Bronchial epithelial cell (primary cell): ENCODE data around the gene GLRX. TPM values are rescaled to one million over a fixed set of nuclear protein-coding genes. Genes with fewer than 3 reads are reported as not detected.
"Not testable (repeated sequence)": the region's sequence is repeated elsewhere in the genome, so short reads cannot be mapped to it uniquely, and the experiment has no call there.

Experiments
- DNase-seq: peaks from one replicate; pipeline ENCODE4 v3.0.0-alpha.2; 2010; ENCODE audit warnings: low read depth
- FAIRE-seq: peaks from 2 replicates; lab custom pipeline; 2011; peaks lifted over from hg19 to GRCh38; lab: Jason Lieb, UNC
- H3K27me3 ChIP-seq: 2 replicates; pipeline ENCODE4 v1.5.1; 2011; ENCODE audit warnings: low read length; ENCODE audit not compliant: control insufficient read depth, insufficient read depth
- H3K36me3 ChIP-seq: 2 replicates; pipeline ENCODE4 v1.5.1; 2011; ENCODE audit warnings: low read length; ENCODE audit not compliant: control insufficient read depth, insufficient read depth
- H3K4me3 ChIP-seq: 2 replicates; pipeline ENCODE4 v1.5.1; 2011; ENCODE audit warnings: mild to moderate bottlenecking, low read depth, low read length, control low read depth
- total RNA-seq: library from RNA; depleted of rRNA; stranded (reverse); fragments of >200 nt; gene quantifications from 2 replicates; pipeline ENCODE4 v1.2.1, GENCODE V29; 2014
- TF ChIP-seq, protein P1 (sequence below): IDR thresholded peaks from 2 replicates; pipeline ENCODE4 v1.5.1; 2011; ENCODE audit warnings: mild to moderate bottlenecking, moderate library complexity, low read length, control low read depth, inconsistent platforms; ENCODE audit not compliant: insufficient read depth, severe bottlenecking

The GLRX gene
- total RNA-seq, 1 donor from 2014 or later: 8.7 TPM

DNA sequence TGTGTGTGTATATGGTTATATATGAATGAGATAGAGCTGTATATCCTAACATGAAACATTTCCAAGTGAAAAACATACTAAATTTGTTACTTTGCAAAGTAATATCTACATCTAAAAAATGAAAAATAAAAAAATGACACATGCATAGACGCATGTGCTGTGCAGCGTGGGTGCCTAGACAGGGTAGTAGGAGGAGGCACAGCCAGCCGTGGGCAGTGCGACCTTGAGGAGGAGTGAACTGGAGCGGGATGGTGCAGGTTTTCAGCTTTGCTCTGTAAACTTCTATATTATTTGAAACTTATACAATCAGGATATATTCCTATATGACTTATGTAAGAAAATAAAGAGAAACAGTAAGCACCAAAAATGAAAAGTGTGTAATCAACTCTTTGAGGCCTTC is 15.0 kb upstream of the GLRX start:
- no peak for DNase-seq
- no peak for FAIRE-seq
- Histone ChIP-seq H3K36me3 (no peaks in the 10 kb centered on the region), H3K27me3 (no peaks in the 10 kb centered on the region), H3K4me3 (no peak overlapping the region)
- TF ChIP-seq, protein P1, sequence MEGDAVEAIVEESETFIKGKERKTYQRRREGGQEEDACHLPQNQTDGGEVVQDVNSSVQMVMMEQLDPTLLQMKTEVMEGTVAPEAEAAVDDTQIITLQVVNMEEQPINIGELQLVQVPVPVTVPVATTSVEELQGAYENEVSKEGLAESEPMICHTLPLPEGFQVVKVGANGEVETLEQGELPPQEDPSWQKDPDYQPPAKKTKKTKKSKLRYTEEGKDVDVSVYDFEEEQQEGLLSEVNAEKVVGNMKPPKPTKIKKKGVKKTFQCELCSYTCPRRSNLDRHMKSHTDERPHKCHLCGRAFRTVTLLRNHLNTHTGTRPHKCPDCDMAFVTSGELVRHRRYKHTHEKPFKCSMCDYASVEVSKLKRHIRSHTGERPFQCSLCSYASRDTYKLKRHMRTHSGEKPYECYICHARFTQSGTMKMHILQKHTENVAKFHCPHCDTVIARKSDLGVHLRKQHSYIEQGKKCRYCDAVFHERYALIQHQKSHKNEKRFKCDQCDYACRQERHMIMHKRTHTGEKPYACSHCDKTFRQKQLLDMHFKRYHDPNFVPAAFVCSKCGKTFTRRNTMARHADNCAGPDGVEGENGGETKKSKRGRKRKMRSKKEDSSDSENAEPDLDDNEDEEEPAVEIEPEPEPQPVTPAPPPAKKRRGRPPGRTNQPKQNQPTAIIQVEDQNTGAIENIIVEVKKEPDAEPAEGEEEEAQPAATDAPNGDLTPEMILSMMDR: no peak

- H3K27me3 ChIP-seq, H3K36me3 ChIP-seq, H3K4me3 ChIP-seq, DNase-seq, FAIRE-seq: not testable (repeated sequence)
Observed at GRCh38 chr5:95836971-95837370, 14.4 kb upstream of the GLRX start.

- no peak for FAIRE-seq
- DNase-seq: no peak
Observed at GRCh38 chr5:95836544-95836943, 14.0 kb upstream of the GLRX start.

GRCh38 chr5:95835682-95836385 is 13.3 kb upstream of the GLRX start:
- H3K4me3 ChIP-seq: peak overlapping the region; percentile 58
- no peaks in the 10 kb centered on the region for H3K27me3 ChIP-seq
- FAIRE-seq (no peak), DNase-seq (no peak)
- no peaks in the 10 kb centered on the region for H3K36me3 ChIP-seq
- TF ChIP-seq, protein P1: no peak

More at GRCh38 chr5:95836544-95836943, 14.0 kb upstream of the GLRX start:
- Histone ChIP-seq H3K4me3 (no peak overlapping the region), H3K36me3 (no peaks in the 10 kb centered on the region), H3K27me3 (no peaks in the 10 kb centered on the region)
- TF ChIP-seq, protein P1: no peak

- TF ChIP-seq, protein P1: no peak
- peak; percentile 89 for DNase-seq
- H3K27me3 ChIP-seq: no peaks in the 10 kb centered on the region
- H3K36me3 ChIP-seq: no peaks in the 10 kb centered on the region
- no peak overlapping the region for H3K4me3 ChIP-seq
- FAIRE-seq: no peak
Observed at GRCh38 chr5:95832664-95833063, 10.1 kb upstream of the GLRX start.

GRCh38 chr5:95830226-95830625 is 7.7 kb upstream of the GLRX start:
- no peaks in the 10 kb centered on the region for H3K27me3 ChIP-seq
- TF ChIP-seq, protein P1: no peak
- no peak for DNase-seq
- H3K36me3 ChIP-seq: no peaks in the 10 kb centered on the region
- no peak for FAIRE-seq
- H3K4me3 ChIP-seq: no peak overlapping the region
